ENCODE data around the gene HK1. TPM values are rescaled to one million over a fixed set of nuclear protein-coding genes. Genes with fewer than 3 reads are reported as not detected.

The HK1 gene
- total RNA-seq, 2 donors from 2014 or later = 15.8 to 17.1 TPM

DNA sequence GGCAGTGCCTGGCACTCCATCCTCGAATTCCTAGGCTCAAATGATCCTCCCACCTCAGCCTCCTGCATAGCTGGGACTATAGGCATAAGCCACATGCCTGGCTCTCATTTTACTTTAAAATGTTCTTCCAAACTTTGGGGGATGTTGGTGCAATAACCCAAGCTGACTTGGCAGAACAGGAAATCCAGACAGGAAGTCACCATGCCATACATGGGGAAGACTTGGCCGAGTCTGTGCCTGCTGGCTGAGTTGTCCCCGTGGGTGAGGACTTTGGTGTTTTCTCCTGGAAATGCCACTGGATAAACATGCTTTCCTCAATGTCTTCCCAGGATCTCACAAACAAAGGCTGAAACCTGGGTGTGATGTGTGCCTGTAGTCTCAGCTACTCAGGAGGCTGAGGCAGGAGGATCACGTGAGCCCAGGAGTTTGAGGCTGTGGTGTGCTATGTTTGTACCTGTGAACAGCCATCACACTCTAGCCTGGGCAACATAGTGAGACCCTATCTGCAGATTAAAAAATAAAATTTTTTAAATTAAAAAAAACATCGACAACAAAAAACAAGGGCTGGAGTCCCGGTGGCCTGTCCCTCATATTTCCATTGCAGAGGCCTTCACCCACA is 38.4 kb upstream of the HK1 start:
- Histone ChIP-seq H3K4me3 (no peak overlapping the region), H3K4me1 (no peaks in the 10 kb centered on the region), H3K27me3 (no peaks in the 10 kb centered on the region), H3K27ac (no peak overlapping the region), H3K9me3 (no peaks in the 10 kb centered on the region), H3K36me3 (replicated peaks in 1 of 2; ENCODE audit: insufficient read depth in 1 of 2, low read depth in 2 of 2) (no peaks in the 10 kb centered on the region)
- ATAC-seq (no peak), DNase-seq (no peak)
- intact Hi-C loops (cut with DNase I) = loop anchor here (10.0 kb wide), 1 partner anchor 265 kb away; no protein-coding TSS in a partner anchor
- 70 to 82% methylated on average over 6 of the region's 6 CpGs for WGBS, 2 donors
- TF ChIP-seq POLR2A (IDR thresholded peaks at IDR 0.05) = no peak
- TF ChIP-seq, protein P1, sequence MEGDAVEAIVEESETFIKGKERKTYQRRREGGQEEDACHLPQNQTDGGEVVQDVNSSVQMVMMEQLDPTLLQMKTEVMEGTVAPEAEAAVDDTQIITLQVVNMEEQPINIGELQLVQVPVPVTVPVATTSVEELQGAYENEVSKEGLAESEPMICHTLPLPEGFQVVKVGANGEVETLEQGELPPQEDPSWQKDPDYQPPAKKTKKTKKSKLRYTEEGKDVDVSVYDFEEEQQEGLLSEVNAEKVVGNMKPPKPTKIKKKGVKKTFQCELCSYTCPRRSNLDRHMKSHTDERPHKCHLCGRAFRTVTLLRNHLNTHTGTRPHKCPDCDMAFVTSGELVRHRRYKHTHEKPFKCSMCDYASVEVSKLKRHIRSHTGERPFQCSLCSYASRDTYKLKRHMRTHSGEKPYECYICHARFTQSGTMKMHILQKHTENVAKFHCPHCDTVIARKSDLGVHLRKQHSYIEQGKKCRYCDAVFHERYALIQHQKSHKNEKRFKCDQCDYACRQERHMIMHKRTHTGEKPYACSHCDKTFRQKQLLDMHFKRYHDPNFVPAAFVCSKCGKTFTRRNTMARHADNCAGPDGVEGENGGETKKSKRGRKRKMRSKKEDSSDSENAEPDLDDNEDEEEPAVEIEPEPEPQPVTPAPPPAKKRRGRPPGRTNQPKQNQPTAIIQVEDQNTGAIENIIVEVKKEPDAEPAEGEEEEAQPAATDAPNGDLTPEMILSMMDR (IDR thresholded peaks at IDR 0.05) = no peak

DNA sequence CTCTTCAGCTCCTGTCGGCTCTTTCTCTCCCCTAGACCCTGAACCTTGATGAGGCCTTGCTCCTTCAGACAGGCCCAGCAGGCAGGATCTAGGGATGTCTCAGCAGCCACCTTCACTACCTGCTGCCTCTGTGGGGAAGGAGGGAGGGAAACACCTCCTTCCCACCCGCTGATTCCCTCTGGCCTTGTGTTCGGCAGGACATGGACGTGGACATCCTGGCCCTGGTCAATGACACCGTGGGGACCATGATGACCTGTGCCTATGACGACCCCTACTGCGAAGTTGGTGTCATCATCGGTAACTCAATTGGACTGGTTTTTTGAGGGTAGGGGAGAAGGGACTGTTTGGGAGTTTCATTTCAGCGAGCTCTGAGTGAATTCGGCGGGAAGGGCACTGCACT is 37.8 kb upstream of the HK1 start:
- H3K27ac ChIP-seq = no peak overlapping the region
- 74 to 92% methylated on average over 7 to 11 of the region's 11 CpGs for WGBS, 2 donors
- intact Hi-C loops (cut with DNase I) = no loop called here
- TF ChIP-seq, protein P1 (IDR thresholded peaks at IDR 0.05) = no peak
- TF ChIP-seq POLR2A (IDR thresholded peaks at IDR 0.05) = no peak
- no peaks in the 10 kb centered on the region for H3K36me3 ChIP-seq (replicated peaks in 1 of 2; ENCODE audit: insufficient read depth in 1 of 2, low read depth in 2 of 2)
- no peak for ATAC-seq
- no peaks in the 10 kb centered on the region for H3K27me3 ChIP-seq
- no peaks in the 10 kb centered on the region for H3K9me3 ChIP-seq
- DNase-seq = no peak
- H3K4me3 ChIP-seq = no peak overlapping the region
- no peaks in the 10 kb centered on the region for H3K4me1 ChIP-seq

DNA sequence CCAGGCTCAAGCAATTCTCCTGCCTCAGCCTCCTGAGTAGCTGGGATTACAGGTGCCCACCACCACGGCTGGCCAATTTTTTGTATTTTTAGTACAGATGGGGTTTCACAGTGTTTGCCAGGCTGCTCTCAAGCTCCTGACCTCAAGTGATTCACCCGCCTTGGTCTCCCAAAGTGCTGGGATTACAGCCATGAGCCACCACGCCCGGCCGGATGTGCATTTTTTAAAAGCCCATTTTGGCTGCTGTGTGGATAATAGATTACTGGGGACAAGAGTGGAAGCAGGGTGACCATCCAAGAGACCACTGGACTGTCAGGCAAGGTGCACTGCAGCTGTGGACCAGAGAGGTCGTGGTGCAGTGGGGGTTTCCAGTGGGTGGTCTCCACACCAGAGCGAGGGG is 36.7 kb upstream of the HK1 start:
- ATAC-seq (no peak), DNase-seq (no peak)
- Histone ChIP-seq H3K36me3 (replicated peaks in 1 of 2; ENCODE audit: insufficient read depth in 1 of 2, low read depth in 2 of 2) (no peaks in the 10 kb centered on the region), H3K9me3 (no peaks in the 10 kb centered on the region), H3K27me3 (no peaks in the 10 kb centered on the region), H3K27ac (no peak overlapping the region), H3K4me1 (no peaks in the 10 kb centered on the region), H3K4me3 (no peak overlapping the region)
- no peak for TF ChIP-seq POLR2A (IDR thresholded peaks at IDR 0.05)
- TF ChIP-seq, protein P1 (IDR thresholded peaks at IDR 0.05) = no peak
- 83% methylated on average over 6 to 7 of the region's 7 CpGs for WGBS, 2 donors
- intact Hi-C loops (cut with DNase I) = no loop called here

DNA sequence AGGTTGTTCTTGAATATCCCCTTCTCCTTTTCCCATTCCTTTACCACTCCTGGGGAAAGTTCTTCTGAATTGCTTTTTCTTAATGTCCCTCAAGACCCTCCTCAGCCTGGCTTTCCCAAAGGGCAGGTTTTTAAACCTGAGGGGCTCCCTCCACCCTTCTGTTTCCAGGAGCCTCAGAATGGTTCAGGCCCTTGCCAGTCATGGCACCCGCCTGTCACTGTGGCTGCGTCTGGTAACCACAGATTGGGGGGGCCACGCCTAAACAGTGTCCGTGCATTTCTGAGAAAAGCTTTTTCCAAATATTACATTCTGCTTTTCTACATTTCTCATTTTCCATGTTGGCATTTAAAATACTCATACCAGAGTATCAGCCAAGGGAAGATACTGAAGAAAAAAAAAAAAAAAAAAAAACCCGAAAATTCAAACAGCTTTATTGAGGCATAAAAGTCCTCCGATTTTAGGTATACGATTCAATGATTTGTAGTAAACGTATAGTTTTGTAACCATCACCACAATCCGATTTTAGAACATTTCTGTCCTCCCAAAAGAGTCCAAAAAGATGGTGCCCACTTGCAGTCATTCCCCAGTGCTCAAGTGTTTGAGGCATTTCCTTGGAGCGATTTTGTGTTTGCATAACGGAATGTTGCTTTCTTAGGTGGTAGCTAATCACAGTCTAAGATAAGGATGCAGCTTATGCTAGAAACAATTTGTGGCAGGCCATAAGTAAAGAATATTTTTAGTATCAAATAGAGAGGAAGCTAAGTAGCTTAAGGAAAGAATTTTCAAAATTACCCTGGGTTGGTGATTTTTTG is 36.0 kb upstream of the HK1 start:
- no peak for TF ChIP-seq POLR2A (IDR thresholded peaks at IDR 0.05)
- TF ChIP-seq, protein P1 (IDR thresholded peaks at IDR 0.05) = no peak
- Histone ChIP-seq H3K27me3 (no peaks in the 10 kb centered on the region), H3K36me3 (replicated peaks in 1 of 2; ENCODE audit: insufficient read depth in 1 of 2, low read depth in 2 of 2) (no peaks in the 10 kb centered on the region), H3K9me3 (no peaks in the 10 kb centered on the region), H3K4me3 (no peak overlapping the region), H3K27ac (no peak overlapping the region), H3K4me1 (no peaks in the 10 kb centered on the region)
- intact Hi-C loops (cut with DNase I) = no loop called here
- no peak for ATAC-seq
- 67 to 69% methylated on average over 11 of the region's 11 CpGs for WGBS, 2 donors
- no peak for DNase-seq
